GM12873 (cell line): ENCODE data around the gene CORO7.

ENCODE experiments used
- TF ChIP-seq, protein P1 (sequence below): IDR thresholded peaks from 2 replicates; pipeline ENCODE4 v1.5.1; 2012; ENCODE audit warnings: low read depth, mild to moderate bottlenecking, moderate library complexity, low read length, control low read depth; ENCODE audit not compliant: insufficient read depth; ENCODE audit errors: missing control alignments

Gene CORO7

DNA sequence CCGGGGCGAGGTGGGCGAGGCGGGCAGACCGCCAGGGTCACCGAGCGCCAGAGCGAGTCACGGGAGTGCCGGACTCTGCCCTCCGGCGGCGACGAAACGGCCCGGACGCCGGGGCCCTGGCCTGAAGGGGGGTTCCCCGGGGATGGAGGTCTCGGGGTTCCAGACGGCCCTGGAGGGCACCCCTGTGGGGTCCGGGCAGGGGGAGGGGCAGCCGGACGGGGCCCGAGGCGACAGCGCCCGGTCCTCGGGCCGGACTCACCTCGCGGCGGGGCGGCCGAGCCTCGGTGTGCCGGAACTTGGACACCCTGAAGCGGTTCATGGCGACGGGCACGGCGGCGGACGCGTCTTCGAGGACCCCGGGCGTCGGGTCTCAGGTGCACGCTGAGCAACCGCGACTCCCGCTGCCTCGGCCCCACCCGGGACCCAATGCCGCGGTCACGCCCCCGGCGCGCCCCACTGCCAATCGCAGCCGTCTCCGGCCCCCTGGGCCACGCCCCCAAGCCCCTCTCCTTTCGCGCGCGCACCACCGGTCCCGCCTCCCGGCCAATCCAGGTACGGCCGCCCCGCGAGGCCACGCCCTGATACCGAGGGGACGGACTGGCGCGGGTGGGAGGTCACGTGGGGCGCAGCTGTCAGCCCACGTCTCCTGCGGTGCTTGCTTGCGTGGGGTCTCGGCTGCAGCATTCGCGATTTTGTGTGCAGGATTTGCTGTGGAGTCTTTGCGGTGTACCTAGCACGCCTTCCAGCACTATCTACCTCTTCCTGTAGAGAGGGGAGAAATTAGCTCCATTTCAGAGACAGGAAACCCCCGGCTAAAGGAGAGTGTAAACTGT lies at the start of gene CORO7:
Gene CORO7, minus strand, starts transcription at position 397 of the 833 bp plus-strand sequence. Its CDS starts 78 bp downstream, at position 319.
- TF ChIP-seq, protein P1, sequence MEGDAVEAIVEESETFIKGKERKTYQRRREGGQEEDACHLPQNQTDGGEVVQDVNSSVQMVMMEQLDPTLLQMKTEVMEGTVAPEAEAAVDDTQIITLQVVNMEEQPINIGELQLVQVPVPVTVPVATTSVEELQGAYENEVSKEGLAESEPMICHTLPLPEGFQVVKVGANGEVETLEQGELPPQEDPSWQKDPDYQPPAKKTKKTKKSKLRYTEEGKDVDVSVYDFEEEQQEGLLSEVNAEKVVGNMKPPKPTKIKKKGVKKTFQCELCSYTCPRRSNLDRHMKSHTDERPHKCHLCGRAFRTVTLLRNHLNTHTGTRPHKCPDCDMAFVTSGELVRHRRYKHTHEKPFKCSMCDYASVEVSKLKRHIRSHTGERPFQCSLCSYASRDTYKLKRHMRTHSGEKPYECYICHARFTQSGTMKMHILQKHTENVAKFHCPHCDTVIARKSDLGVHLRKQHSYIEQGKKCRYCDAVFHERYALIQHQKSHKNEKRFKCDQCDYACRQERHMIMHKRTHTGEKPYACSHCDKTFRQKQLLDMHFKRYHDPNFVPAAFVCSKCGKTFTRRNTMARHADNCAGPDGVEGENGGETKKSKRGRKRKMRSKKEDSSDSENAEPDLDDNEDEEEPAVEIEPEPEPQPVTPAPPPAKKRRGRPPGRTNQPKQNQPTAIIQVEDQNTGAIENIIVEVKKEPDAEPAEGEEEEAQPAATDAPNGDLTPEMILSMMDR: no peak

DNA sequence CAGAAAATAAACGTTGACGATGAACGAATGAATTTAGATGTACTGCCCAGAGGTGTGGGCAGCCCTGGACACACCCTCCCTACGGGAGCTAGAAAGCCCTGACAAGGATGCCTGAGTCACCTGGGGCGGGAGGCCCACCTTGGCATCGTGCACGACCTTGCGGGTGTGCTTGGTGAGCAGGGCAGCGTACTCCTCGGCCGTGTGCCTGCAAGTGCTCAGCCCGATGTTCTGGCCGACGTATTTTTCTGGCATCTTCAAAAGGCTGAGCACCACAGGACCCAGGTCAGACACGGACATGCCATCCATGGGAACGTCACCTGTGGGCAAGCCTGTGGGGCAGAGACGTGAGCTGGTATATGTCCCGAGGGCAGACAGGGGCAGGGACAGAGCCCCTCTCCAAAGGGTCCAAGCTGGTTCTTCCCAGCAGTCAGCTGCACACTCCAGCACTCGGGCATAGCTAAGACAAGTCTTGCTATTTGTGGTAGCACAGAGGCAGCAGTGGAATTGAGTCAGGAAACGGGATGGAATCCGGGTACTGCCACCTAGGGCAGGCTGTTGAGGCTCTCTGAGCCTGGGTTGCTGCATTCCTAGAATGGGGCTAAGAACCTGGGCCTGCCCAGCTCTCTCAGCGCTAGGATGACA lies 47.2 kb upstream of the CORO7 start:
- TF ChIP-seq, protein P1: no peak

DNA sequence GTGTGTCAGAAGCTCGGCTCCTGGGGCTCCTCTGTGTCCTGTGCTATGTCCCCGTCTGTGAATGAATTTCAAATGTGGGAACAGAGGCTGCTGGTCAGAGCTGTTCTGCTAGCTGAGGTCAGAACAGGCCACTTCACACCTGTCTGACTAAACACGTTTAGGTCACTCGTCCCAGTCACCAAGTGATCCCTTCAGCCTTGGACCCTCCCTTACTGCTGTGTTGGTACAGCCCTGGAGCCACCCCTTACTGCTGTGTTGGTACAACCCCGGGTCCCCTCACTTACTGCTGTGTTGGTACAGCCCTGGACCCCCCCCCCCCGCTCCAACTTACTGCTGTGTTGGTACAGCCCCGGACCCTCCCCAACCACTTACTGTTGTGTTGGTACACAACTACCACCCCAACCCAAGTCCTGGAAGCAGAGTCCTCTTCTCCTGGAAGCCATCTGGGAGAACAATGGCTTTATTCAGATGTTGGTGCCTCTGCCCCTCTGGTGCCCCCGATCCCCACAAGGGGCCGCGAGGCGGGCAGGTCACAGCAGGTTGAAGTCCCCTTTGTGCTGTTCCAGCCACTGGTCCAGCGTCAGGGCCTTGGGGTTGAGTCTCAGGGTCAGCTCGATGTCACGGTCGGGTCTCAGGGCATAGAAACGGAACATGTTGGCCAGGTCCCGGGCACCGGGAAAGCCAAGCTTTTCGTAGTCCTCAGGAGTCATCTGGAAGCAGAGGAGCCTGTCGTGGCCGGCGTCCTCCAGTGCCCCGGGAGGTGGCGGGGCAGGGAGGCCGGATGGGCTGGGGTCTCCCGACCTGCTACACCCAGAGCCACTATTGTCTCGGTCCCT lies 45.1 kb upstream of the CORO7 start:
- TF ChIP-seq, protein P1: no peak

- TF ChIP-seq, protein P1: no peak
Measured at GRCh38 chr16:4460936-4461249, 44.5 kb upstream of the CORO7 start.

- TF ChIP-seq, protein P1: no peak
Measured at GRCh38 chr16:4455951-4456350, 39.6 kb upstream of the CORO7 start.

- TF ChIP-seq, protein P1: no peak
Measured at GRCh38 chr16:4455081-4455480, 38.7 kb upstream of the CORO7 start.

GRCh38 chr16:4454623-4455022 lies 38.2 kb upstream of the CORO7 start:
- TF ChIP-seq, protein P1: no peak
